GM10248 (cell line): Measurements from ENCODE around the gene FAM170B.

Source experiments
- CTCF ChIA-PET: fragments of 300-600 bp; sonication (Branson Sonifier 250); formaldehyde crosslinking; extraction: SDS; loops from one replicate; lab custom pipeline; 2021; ENCODE audit warnings: antibody characterized with exemption; lab: Yijun Ruan, JAX
- POLR2A ChIA-PET: fragments of 350-650 bp; sonication (Branson Sonifier 250); formaldehyde crosslinking; extraction: SDS; loops from one replicate; lab custom pipeline; 2020; ENCODE audit warnings: antibody characterized with exemption; lab: Yijun Ruan, JAX
- DNase-seq: peaks from one replicate; pipeline ENCODE4 v3.0.0; 2012; ENCODE audit errors: extremely low spot score
- TF ChIP-seq, protein P1 (sequence below): IDR thresholded peaks from 2 replicates; pipeline ENCODE4 v1.5.1; 2012; ENCODE audit warnings: mild to moderate bottlenecking, low read depth; ENCODE audit errors: extremely low read depth, missing control alignments, control extremely low read depth

FAM170B gene

GRCh38 chr10:49150426-49150825 is 16.6 kb upstream of the FAM170B start:
- DNase-seq, result no peak
- ChIA-PET CTCF (interaction anchor here (1.0 kb wide), 1 partner anchor 257 kb away, joined by 4 read pairs; no protein-coding TSS in a partner anchor), POLR2A (no interaction called here)
- TF ChIP-seq, protein P1, sequence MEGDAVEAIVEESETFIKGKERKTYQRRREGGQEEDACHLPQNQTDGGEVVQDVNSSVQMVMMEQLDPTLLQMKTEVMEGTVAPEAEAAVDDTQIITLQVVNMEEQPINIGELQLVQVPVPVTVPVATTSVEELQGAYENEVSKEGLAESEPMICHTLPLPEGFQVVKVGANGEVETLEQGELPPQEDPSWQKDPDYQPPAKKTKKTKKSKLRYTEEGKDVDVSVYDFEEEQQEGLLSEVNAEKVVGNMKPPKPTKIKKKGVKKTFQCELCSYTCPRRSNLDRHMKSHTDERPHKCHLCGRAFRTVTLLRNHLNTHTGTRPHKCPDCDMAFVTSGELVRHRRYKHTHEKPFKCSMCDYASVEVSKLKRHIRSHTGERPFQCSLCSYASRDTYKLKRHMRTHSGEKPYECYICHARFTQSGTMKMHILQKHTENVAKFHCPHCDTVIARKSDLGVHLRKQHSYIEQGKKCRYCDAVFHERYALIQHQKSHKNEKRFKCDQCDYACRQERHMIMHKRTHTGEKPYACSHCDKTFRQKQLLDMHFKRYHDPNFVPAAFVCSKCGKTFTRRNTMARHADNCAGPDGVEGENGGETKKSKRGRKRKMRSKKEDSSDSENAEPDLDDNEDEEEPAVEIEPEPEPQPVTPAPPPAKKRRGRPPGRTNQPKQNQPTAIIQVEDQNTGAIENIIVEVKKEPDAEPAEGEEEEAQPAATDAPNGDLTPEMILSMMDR, result no peak

GRCh38 chr10:49149881-49150280 is 16.1 kb upstream of the FAM170B start:
- ChIA-PET POLR2A (no interaction called here), CTCF (interaction anchor here (1.3 kb wide), 1 partner anchor 14 kb away, joined by 4 read pairs; no protein-coding TSS in a partner anchor)
- no peak for DNase-seq

GRCh38 chr10:49144058-49144720 is 10.4 kb upstream of the FAM170B start:
- no peak for DNase-seq
- CTCF ChIA-PET, result interaction anchor here (1.3 to 1.9 kb wide), 3 partner anchors 40 to 63 kb away, joined by 3 to 4 read pairs (median 3); no protein-coding TSS in a partner anchor
- TF ChIP-seq, protein P1, result no peak
- POLR2A ChIA-PET, result no interaction called here

More at GRCh38 chr10:49149881-49150280, 16.1 kb upstream of the FAM170B start:
- TF ChIP-seq, protein P1, result no peak

DNA sequence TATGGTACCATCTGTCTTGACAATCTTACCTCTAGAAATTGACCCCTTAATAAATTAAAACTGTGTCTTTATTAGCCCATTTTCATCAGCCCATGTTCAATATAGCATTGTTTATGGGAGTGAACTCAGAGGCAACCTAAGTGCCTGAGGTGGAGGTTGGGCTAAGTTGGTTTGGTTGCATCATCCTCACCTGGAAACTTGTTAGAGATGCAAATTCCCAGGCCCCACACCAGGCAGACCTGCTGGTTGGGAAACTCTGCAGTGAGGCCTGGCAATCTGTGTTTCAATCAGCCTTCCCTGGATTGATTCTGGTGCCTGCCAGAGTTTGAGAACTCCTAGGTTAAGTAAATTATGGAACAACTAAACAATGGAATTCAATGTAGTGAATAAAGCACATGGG is 9.4 kb upstream of the FAM170B start:
- TF ChIP-seq, protein P1, result no peak
- ChIA-PET CTCF (no interaction called here), POLR2A (no interaction called here)
- DNase-seq, result no peak

- peak; percentile 58 for DNase-seq
- ChIA-PET CTCF (interaction anchor here (0.9 to 1.2 kb wide), 2 partner anchors 23 to 486 kb away, joined by 3 read pairs; no protein-coding TSS in a partner anchor), POLR2A (no interaction called here)
- TF ChIP-seq, protein P1, result no peak
Measured at GRCh38 chr10:49141541-49142332, 7.9 kb upstream of the FAM170B start.

GRCh38 chr10:49140304-49141177 is 6.7 kb upstream of the FAM170B start:
- TF ChIP-seq, protein P1, result no peak
- no peak for DNase-seq
- ChIA-PET CTCF (interaction anchor here (0.9 to 1.8 kb wide), 4 partner anchors 12 to 484 kb away, joined by 3 to 5 read pairs (median 3); no protein-coding TSS in a partner anchor), POLR2A (no interaction called here)
